ENCODE data around the gene CPN2. TPM values are rescaled to one million over a fixed set of nuclear protein-coding genes. Genes with fewer than 3 reads are reported as not detected.

Gene CPN2
- total and polyA plus RNA-seq, 2 of the 13 experiments (the other 11 are each of a cell fraction or from before 2014, with no cell fraction given), result 26.7 to 27.7 TPM

DNA sequence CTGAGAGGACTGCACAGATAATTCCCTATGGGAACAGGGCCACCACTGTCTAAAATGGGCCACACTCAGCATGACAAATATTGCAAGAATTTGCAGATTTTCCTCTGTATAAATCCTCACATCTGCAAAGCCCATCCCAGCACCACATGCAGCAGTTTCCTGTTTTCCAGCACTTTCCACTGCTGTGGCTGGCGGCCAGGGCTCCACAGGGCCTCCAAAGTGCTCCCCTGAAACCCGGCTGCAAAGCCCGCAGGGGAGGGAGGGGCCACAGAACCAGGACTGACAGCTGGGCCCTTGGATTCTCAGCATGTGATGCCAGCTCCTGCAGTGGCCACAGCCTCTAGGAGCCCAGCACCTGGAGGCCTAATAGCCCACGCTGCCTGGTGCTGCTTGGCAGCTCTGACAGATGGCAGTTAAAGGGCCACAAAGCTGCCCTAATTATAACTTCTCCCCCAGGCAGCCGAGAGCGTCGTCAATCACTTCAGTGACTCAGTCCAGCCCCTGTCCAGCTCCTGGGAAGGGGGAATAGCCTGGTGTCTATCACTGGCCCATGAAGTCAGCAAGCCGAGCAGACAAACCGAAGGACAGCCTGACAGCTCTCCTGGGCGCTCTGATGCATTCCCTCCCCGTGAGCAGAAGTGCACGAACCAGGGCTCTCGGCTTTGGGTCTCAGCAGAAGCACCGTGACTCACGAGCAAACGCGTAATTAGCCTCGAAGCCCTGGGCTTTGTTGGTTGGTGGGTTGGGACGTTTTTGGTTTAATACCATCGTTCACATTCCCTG lies 13.7 kb upstream of the CPN2 start (continued):
- TF ChIP-seq, protein P1, sequence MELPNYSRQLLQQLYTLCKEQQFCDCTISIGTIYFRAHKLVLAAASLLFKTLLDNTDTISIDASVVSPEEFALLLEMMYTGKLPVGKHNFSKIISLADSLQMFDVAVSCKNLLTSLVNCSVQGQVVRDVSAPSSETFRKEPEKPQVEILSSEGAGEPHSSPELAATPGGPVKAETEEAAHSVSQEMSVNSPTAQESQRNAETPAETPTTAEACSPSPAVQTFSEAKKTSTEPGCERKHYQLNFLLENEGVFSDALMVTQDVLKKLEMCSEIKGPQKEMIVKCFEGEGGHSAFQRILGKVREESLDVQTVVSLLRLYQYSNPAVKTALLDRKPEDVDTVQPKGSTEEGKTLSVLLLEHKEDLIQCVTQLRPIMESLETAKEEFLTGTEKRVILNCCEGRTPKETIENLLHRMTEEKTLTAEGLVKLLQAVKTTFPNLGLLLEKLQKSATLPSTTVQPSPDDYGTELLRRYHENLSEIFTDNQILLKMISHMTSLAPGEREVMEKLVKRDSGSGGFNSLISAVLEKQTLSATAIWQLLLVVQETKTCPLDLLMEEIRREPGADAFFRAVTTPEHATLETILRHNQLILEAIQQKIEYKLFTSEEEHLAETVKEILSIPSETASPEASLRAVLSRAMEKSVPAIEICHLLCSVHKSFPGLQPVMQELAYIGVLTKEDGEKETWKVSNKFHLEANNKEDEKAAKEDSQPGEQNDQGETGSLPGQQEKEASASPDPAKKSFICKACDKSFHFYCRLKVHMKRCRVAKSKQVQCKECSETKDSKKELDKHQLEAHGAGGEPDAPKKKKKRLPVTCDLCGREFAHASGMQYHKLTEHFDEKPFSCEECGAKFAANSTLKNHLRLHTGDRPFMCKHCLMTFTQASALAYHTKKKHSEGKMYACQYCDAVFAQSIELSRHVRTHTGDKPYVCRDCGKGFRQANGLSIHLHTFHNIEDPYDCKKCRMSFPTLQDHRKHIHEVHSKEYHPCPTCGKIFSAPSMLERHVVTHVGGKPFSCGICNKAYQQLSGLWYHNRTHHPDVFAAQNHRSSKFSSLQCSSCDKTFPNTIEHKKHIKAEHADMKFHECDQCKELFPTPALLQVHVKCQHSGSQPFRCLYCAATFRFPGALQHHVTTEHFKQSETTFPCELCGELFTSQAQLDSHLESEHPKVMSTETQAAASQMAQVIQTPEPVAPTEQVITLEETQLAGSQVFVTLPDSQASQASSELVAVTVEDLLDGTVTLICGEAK (IDR thresholded peaks at IDR 0.05), result no peak
- TF ChIP-seq, protein P1 (CRISPR knock-in tag; IDR thresholded peaks at IDR 0.05), result no peak
- TF ChIP-seq, protein P2, sequence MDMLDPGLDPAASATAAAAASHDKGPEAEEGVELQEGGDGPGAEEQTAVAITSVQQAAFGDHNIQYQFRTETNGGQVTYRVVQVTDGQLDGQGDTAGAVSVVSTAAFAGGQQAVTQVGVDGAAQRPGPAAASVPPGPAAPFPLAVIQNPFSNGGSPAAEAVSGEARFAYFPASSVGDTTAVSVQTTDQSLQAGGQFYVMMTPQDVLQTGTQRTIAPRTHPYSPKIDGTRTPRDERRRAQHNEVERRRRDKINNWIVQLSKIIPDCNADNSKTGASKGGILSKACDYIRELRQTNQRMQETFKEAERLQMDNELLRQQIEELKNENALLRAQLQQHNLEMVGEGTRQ (IDR thresholded peaks at IDR 0.05; ENCODE audit: low read depth, low read length), result no peak
- TF ChIP-seq, protein P2 (CRISPR knock-in tag; IDR thresholded peaks at IDR 0.05; ENCODE audit: borderline replicate concordance), result no peak
- TF ChIP-seq FOXM1 (CRISPR knock-in tag; IDR thresholded peaks at IDR 0.05) (no peak), ZNF143 (CRISPR knock-in tag; IDR thresholded peaks at IDR 0.05) (no peak), BORCS8-MEF2B (CRISPR knock-in tag; IDR thresholded peaks at IDR 0.05) (no peak), ZSCAN29 (CRISPR knock-in tag; conservative IDR thresholded peaks at IDR 0.05) (no peak), HNRNPK (IDR thresholded peaks at IDR 0.05; ENCODE audit: low read depth, low read length, poor library complexity, severe bottlenecking) (no peak), RXRA (CRISPR knock-in tag; IDR thresholded peaks at IDR 0.05) (no peak)
- TF ChIP-seq, protein P3, sequence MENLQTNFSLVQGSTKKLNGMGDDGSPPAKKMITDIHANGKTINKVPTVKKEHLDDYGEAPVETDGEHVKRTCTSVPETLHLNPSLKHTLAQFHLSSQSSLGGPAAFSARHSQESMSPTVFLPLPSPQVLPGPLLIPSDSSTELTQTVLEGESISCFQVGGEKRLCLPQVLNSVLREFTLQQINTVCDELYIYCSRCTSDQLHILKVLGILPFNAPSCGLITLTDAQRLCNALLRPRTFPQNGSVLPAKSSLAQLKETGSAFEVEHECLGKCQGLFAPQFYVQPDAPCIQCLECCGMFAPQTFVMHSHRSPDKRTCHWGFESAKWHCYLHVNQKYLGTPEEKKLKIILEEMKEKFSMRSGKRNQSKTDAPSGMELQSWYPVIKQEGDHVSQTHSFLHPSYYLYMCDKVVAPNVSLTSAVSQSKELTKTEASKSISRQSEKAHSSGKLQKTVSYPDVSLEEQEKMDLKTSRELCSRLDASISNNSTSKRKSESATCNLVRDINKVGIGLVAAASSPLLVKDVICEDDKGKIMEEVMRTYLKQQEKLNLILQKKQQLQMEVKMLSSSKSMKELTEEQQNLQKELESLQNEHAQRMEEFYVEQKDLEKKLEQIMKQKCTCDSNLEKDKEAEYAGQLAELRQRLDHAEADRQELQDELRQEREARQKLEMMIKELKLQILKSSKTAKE (CRISPR knock-in tag; IDR thresholded peaks at IDR 0.05; ENCODE audit: borderline replicate concordance), result no peak
- TF ChIP-seq, protein P4, sequence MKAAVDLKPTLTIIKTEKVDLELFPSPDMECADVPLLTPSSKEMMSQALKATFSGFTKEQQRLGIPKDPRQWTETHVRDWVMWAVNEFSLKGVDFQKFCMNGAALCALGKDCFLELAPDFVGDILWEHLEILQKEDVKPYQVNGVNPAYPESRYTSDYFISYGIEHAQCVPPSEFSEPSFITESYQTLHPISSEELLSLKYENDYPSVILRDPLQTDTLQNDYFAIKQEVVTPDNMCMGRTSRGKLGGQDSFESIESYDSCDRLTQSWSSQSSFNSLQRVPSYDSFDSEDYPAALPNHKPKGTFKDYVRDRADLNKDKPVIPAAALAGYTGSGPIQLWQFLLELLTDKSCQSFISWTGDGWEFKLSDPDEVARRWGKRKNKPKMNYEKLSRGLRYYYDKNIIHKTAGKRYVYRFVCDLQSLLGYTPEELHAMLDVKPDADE (CRISPR knock-in tag; IDR thresholded peaks at IDR 0.05), result no peak
